ENCODE measurements around the gene CMIP. TPM values are rescaled to one million over a fixed set of nuclear protein-coding genes. Genes with fewer than 3 reads are reported as not detected.

CMIP gene
- total RNA-seq, 2 donors from 2014 or later = 30.1 to 95.1 TPM

DNA sequence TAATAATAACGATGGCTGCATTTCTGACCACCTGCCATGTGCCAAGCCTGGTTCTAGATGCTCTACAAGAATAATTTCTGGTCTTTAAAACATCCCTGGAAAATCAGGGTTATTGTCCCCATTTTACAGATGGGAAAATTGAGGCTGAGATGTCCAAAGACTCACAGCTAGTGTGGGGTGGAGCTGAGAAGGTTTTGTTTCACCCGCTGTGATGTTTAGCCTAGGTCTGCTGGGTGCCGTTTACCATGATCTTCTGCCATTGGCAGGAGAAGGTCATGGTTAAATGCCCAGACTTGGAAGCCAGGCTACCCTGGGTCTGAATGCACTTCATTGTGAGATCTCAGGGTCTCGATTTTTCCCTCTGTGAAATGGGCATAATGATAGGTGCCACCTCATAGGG, 175.4 kb downstream of the CMIP start:
- no peak for DNase-seq (ENCODE audit: low spot score)
- H3K4me3 ChIP-seq = no peak overlapping the region
- H3K4me1 ChIP-seq (replicated peaks) = peaks cover 8% of the 10 kb centered on the region
- H3K9me3 ChIP-seq = no peaks in the 10 kb centered on the region
- H3K27me3 ChIP-seq (replicated peaks; ENCODE audit: insufficient read depth) = no peaks in the 10 kb centered on the region
- H3K27ac ChIP-seq = no peak overlapping the region
- 97% methylated on average over 4 of the region's 4 CpGs for WGBS
- intact Hi-C loops (cut with DNase I) = loop anchor here (10.0 kb wide), 1 partner anchor 255 kb away; no protein-coding TSS in a partner anchor
- no peaks in the 10 kb centered on the region for H3K36me3 ChIP-seq
- TF ChIP-seq POLR2A (IDR thresholded peaks at IDR 0.05) (no peak), CTCF (IDR thresholded peaks at IDR 0.05) (no peak), POLR2AphosphoS5 (IDR thresholded peaks at IDR 0.05) (no peak)

- TF ChIP-seq POLR2AphosphoS5 (IDR thresholded peaks at IDR 0.05) = no peak
- TF ChIP-seq CTCF (IDR thresholded peaks at IDR 0.05) = no peak
- TF ChIP-seq POLR2A (IDR thresholded peaks at IDR 0.05) = no peak
- intact Hi-C loops (cut with DNase I) = loop anchor here (10.0 kb wide), 1 partner anchor 256 kb away; no protein-coding TSS in a partner anchor
- peaks cover 12% of the 10 kb centered on the region for H3K4me1 ChIP-seq (replicated peaks)
- no peaks in the 10 kb centered on the region for H3K36me3 ChIP-seq
- H3K9me3 ChIP-seq = no peaks in the 10 kb centered on the region
- peak overlapping the region in 1 of 2 donors; percentile 7 for H3K27ac ChIP-seq
- DNase-seq (ENCODE audit: low spot score) = no peak
- no peaks in the 10 kb centered on the region for H3K27me3 ChIP-seq (replicated peaks; ENCODE audit: insufficient read depth)
- WGBS = 73% methylated on average over 9 of the region's 9 CpGs
- no peak overlapping the region for H3K4me3 ChIP-seq
Measured at GRCh38 chr16:81620796-81621195, 176.2 kb downstream of the CMIP start.

DNA sequence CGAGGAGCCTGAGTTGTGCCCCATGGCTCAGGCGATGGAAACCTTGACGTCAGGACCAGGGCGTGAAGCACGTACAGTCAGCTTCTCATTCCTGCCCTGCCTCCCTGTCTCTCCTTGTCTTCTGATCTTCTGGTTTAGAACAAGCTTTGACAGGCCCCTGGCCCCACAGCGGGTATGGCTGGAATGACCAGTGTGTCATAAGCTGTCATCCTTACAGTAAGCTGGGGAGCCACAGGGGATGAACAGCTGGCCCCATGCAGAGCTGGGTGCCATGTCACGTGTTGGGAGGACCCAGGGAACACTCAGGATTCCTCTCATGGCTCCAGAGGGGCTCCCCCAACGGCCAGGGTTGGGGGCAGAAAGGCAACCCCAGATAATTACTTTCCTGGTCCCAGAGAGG, 176.9 kb downstream of the CMIP start:
- Histone ChIP-seq H3K9me3 (no peaks in the 10 kb centered on the region), H3K27ac (peak overlapping the region in 1 of 2 donors; percentile 7), H3K4me3 (no peak overlapping the region), H3K4me1 (replicated peaks) (peaks cover 10% of the 10 kb centered on the region), H3K36me3 (no peaks in the 10 kb centered on the region), H3K27me3 (replicated peaks; ENCODE audit: insufficient read depth) (no peaks in the 10 kb centered on the region)
- TF ChIP-seq POLR2AphosphoS5 (IDR thresholded peaks at IDR 0.05) (peak; percentile 68), CTCF (IDR thresholded peaks at IDR 0.05) (no peak)
- intact Hi-C loops (cut with DNase I) = loop anchor here (10.0 kb wide), 1 partner anchor 257 kb away; no protein-coding TSS in a partner anchor
- WGBS = 56% methylated on average over 8 of the region's 8 CpGs
- DNase-seq (ENCODE audit: low spot score) = peak; percentile 60

DNA sequence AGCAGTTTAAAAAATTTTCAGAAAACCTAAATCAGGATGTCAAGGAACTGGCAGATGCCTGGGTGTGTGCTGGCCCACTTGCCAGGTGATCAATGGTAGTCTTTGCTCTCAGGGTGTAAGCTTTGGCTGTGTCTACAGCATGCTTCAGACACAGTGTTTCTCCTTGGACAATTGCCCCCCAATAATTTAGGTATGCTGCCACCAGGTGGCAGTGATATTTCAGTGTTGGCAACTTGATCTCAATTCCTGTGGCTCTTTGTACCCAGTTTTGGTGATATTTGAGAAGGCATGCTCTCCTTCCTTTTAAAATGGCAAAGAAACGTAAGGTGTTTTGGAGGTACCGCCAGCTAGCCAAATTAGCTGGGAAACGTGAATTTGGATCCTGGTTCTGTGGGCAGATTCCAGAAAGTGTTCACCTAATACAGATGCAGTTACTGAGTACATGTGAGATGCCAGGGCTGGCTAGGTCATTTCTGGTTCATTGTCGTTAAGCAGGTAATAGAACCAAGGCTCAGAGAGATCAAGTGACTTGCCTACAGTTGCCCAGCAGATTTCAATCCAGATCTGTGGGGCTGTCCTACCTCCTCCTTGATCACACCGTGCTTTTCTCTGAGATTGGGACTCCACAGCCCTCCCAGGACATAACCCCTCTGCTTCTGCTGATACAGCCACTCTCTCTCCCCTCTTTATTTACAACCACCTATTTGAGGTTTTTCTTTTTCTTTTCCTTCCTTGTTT, 178.9 kb downstream of the CMIP start:
- peaks cover 5% of the 10 kb centered on the region for H3K4me1 ChIP-seq (replicated peaks)
- intact Hi-C loops (cut with DNase I) = loop anchor here (10.0 kb wide), 1 partner anchor 259 kb away; no protein-coding TSS in a partner anchor
- no peak overlapping the region for H3K27ac ChIP-seq
- peak; percentile 54 for DNase-seq (ENCODE audit: low spot score)
- WGBS = 51% methylated on average over 5 of the region's 5 CpGs
- no peaks in the 10 kb centered on the region for H3K27me3 ChIP-seq (replicated peaks; ENCODE audit: insufficient read depth)
- no peaks in the 10 kb centered on the region for H3K9me3 ChIP-seq
- no peaks in the 10 kb centered on the region for H3K36me3 ChIP-seq
- peak; percentile 74 for TF ChIP-seq POLR2AphosphoS5 (IDR thresholded peaks at IDR 0.05)
- peak in 3 of 4 experiments; percentile 69 to 79 (median 77) for TF ChIP-seq CTCF (IDR thresholded peaks at IDR 0.05)
- no peak for TF ChIP-seq POLR2A (IDR thresholded peaks at IDR 0.05)
- no peak overlapping the region for H3K4me3 ChIP-seq

GRCh38 chr16:81624403-81624759, 179.8 kb downstream of the CMIP start:
- no peak for DNase-seq (ENCODE audit: low spot score)
- Histone ChIP-seq H3K27me3 (replicated peaks; ENCODE audit: insufficient read depth) (no peaks in the 10 kb centered on the region), H3K27ac (no peak overlapping the region), H3K4me1 (replicated peaks) (peaks cover 5% of the 10 kb centered on the region), H3K36me3 (no peaks in the 10 kb centered on the region), H3K4me3 (no peak overlapping the region), H3K9me3 (no peaks in the 10 kb centered on the region)
- 96% methylated on average over 6 of the region's 6 CpGs for WGBS
- intact Hi-C loops (cut with DNase I) = loop anchor here (10.0 kb wide), 1 partner anchor 260 kb away; no protein-coding TSS in a partner anchor
- no peak for TF ChIP-seq POLR2A (IDR thresholded peaks at IDR 0.05)
- TF ChIP-seq POLR2AphosphoS5 (IDR thresholded peaks at IDR 0.05) = no peak
- TF ChIP-seq CTCF (IDR thresholded peaks at IDR 0.05) = no peak

Data from prostate gland (tissue), 2 donors.